DMS79 treated with DMSO at 0.1 percent for 48 hours (cell line): Measurements from ENCODE around the gene WWC2.
A peak's percentile ranks its signal among the peaks of the same experiment; 100 is the strongest.

Experiments used
- DNase-seq: peaks from one replicate; lab custom pipeline; 2025; lab: John Stamatoyannopoulos, UW

The WWC2 gene

GRCh38 chr4:183098723-183099536 lies at the start of gene WWC2:
TSS of gene WWC2 (plus strand) at chr4:183099257. CDS start at chr4:183099492, 235 bp downstream.
- peak; percentile 27 for DNase-seq

GRCh38 chr4:183053681-183054080 lies 45.4 kb upstream of the WWC2 start:
- DNase-seq: no peak

- DNase-seq: no peak
Observed at GRCh38 chr4:183057255-183057654, 41.8 kb upstream of the WWC2 start.

GRCh38 chr4:183059797-183060196 lies 39.3 kb upstream of the WWC2 start:
- DNase-seq: no peak

DNA sequence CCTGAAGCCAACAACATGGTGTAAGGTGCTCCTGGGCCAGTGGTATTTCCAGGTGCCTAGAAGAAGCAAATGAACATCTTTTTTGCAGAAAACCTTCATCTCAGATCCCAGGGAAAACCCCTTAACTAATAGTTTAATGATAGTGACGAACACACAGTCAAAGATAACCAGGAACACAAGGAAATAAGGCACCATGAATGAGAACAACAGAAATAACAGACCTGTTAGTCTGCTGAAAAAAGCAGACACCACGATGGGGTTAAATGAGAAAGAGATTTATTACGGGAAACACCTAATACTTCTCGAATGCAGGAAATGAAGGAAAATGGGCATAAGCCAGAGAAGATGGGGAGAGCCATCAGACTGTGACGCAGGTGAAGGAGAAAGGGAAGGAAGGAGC lies 30.6 kb upstream of the WWC2 start:
- DNase-seq: no peak

DNA sequence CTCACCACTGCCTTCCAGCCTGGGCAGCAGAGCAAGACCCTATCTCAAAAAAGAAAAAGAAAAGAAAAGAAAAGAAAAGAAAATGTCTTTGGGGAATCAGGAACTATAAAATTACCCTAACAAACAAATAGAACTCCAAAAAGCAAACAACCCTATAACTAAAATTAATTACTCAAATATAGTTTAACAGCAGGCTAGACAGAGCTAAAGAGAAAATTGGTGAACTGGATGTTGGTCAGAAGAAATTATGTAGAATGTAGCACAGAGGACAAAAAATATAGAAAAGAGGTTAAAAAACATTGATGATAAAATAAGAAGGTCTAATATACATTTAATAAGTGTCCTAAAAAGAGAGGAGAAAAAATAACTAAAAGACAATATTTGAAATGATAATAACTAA lies 27.8 kb upstream of the WWC2 start:
- no peak for DNase-seq

DNA sequence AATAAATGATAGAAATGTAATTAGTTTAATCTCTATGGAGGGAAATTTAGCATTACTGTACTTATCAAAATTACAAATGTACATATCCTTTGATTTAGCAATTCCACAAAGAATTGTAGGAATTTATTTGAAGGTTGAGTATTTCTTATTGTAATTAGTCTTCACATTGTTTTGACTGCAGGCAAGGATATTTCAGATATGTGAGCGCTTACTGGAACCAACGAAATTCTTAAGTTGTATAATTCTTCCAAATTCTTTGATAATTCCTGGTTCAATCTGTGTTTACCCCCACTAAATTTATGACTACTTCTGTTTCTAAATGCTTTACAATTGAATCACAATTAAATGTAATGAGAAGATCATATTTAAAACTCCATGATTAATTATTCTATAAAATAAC lies 26.9 kb upstream of the WWC2 start:
- no peak for DNase-seq

DNA sequence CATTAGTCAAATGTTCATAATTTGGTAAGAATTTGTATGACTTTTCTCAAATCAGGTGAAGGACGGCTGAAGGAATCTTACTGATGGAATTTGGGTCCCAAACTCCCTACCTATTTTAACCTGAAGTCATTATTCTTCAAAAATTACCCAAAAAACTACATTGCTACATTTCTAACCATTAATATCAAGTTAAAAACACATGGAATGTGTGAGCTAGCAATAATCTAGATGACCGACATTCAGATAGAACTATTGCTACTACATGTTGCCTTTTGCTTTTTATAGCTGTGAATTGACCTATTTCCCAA lies 25.3 kb upstream of the WWC2 start:
- DNase-seq: no peak

DNA sequence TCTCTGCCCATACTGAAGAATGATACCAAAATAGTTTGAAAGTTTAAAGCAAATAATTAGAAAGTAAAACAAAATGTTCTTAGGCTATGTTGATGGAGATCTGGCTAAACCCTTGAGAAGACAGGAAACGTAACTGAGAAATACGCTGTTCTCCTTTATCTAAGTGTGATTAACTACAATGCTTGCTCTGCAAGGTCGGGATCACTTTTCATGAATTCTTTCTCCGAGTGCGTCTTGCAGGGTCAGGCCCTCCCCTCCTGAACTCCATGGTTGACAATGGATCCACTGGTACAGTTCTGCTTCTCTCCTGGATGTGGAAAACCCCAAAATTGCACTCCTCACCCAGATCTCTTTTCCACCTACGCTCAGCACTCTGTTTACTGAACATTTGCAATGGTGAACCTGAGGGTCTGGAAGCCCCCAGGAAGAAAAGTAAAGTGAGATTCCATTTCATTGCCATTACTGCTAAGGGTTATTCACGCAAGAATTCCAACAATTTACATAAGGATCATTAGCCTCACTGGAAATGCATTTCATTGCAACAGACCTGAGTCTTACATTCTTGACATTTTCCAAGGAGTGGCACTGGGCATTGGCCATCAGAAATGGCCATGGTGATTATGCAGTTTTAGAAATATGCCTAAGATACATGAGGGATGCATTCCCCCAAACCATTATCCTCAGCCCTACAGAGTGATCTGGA lies 24.6 kb upstream of the WWC2 start:
- no peak for DNase-seq

- DNase-seq: no peak
Observed at GRCh38 chr4:183078634-183079033, 20.4 kb upstream of the WWC2 start.

- DNase-seq: no peak
Observed at GRCh38 chr4:183080372-183081115, 18.5 kb upstream of the WWC2 start.

DNA sequence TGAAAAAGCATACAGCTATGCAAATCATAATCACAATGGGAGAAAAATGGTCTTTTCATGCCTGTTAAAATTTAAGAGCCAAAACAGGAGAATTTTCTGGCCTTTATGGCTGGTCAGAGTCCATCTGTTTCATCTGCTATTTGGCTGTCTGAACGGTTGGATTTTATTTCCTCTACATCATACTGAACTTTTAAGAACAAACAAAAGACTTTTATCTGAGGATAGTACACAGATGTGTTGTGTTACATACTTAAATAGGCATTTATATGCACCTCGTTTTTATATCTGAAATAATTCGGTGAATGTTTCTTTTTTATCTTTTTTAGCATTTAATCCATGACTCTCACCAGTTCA lies 18.0 kb upstream of the WWC2 start:
- DNase-seq: no peak

DNA sequence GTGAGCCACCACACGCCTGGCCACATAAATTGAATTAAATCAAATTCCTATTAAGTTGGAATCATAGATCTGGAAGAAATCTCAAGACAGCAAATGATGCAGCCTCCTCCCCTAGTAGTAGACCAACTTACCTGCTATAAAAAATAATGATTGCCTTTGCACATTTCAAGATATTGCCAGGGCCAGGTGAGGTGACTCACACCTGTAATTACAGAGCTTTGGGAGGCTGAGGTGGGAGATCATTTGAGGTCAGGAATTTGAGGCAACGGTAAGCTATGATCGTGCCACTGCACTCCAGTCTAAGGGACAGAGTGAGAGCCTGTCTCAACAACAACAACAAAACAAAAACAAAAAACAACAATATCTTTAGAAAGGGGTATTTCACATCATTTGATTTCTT lies 17.0 kb upstream of the WWC2 start:
- DNase-seq: no peak

DNA sequence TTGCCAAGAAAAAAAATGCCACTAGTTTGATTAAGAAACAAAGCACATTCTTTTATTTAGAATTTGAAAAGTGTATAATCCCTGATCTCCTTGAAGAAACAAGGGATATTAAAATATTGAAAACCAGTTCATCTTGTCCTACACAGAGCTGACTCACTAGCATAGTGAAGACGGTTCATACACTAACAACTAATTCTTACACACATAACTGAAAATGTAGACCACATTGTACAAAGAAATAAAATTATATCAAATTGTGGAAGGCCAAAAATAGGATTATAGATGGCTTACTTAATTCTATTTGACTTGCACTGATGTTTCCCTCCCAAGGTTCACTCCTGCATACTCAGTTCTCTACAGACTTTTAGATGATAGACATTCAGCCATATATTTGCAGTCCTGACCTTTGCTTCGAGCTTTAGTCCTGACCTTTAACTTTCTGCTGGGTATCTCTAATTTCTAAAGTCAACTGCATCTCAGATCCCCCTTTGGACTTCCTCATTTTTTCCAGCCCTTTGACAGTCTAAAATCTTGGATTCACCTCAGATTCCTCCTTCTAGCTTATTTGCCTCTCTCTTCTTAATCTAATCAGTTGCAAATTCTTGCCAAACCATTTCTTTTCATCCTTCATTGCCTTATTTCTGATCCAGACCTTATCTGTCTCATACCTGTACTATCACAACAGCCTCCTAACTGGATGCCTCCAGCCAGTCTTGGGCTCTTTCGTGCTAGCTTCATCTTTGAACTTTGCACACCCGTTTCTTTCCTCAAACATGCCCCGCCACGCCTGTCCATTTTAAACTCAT lies 4.5 kb upstream of the WWC2 start:
- DNase-seq: no peak

GRCh38 chr4:183095199-183095512 lies 3.9 kb upstream of the WWC2 start:
- DNase-seq: no peak

- no peak for DNase-seq
Observed at GRCh38 chr4:183096276-183096965, 2.6 kb upstream of the WWC2 start.

- no peak for DNase-seq
Observed at GRCh38 chr4:183097231-183098018, 1.6 kb upstream of the WWC2 start.

GRCh38 chr4:183098019-183098722 lies 886 bp upstream of the WWC2 start:
- no peak for DNase-seq

GRCh38 chr4:183099537-183100297 lies 660 bp downstream of the WWC2 start:
- no peak for DNase-seq

GRCh38 chr4:183100298-183100599 lies 1.2 kb downstream of the WWC2 start:
- DNase-seq: no peak
